HG03039 (cell line): ENCODE measurements around the gene SDK1.

ENCODE experiments used
- ATAC-seq: cut with Tn5 transposase; IDR thresholded peaks from one replicate; pipeline ENCODE4 v1.9.1; 2021; ENCODE audit warnings: mild to moderate bottlenecking, moderate library complexity; ENCODE audit not compliant: unreplicated experiment

The SDK1 gene

GRCh38 chr7:4139656-4140625 lies 838.9 kb downstream of the SDK1 start:
- ATAC-seq = no peak

- no peak for ATAC-seq
Observed at GRCh38 chr7:4140933-4141332, 839.9 kb downstream of the SDK1 start.

GRCh38 chr7:4143006-4143405 lies 842.0 kb downstream of the SDK1 start:
- ATAC-seq = no peak

GRCh38 chr7:4143511-4144171 lies 842.6 kb downstream of the SDK1 start:
- no peak for ATAC-seq

GRCh38 chr7:4144172-4144701 lies 843.2 kb downstream of the SDK1 start:
- ATAC-seq = no peak

- no peak for ATAC-seq
Observed at GRCh38 chr7:4144811-4145510, 843.9 kb downstream of the SDK1 start.

GRCh38 chr7:4145576-4145975 lies 844.5 kb downstream of the SDK1 start:
- no peak for ATAC-seq

- ATAC-seq = no peak
Observed at GRCh38 chr7:4147926-4148620, 847.0 kb downstream of the SDK1 start.

- no peak for ATAC-seq
Observed at GRCh38 chr7:4149236-4149635, 848.2 kb downstream of the SDK1 start.

GRCh38 chr7:4149645-4150044 lies 848.6 kb downstream of the SDK1 start:
- no peak for ATAC-seq

- no peak for ATAC-seq
Observed at GRCh38 chr7:4150731-4151130, 849.7 kb downstream of the SDK1 start.

GRCh38 chr7:4151524-4151923 lies 850.5 kb downstream of the SDK1 start:
- ATAC-seq = no peak

GRCh38 chr7:4151926-4152549 lies 851.0 kb downstream of the SDK1 start:
- no peak for ATAC-seq

- no peak for ATAC-seq
Observed at GRCh38 chr7:4154882-4155535, 854.0 kb downstream of the SDK1 start.

- ATAC-seq = no peak
Observed at GRCh38 chr7:4156190-4156589, 855.1 kb downstream of the SDK1 start.

- ATAC-seq = no peak
Observed at GRCh38 chr7:4157651-4158050, 856.6 kb downstream of the SDK1 start.

- no peak for ATAC-seq
Observed at GRCh38 chr7:4158441-4159153, 857.5 kb downstream of the SDK1 start.

GRCh38 chr7:4159154-4159501 lies 858.1 kb downstream of the SDK1 start:
- ATAC-seq = no peak
